BJ (cell line): ENCODE measurements around the gene SLC8A1. TPM values are rescaled to one million over a fixed set of nuclear protein-coding genes. Genes with fewer than 3 reads are reported as not detected.

ENCODE experiments used
- CTCF ChIA-PET: fragments of 350-600 bp; formaldehyde crosslinking; extraction: SDS; loops from one replicate; lab custom pipeline; 2021; ENCODE audit warnings: antibody characterized with exemption, inconsistent platforms; lab: Yijun Ruan, JAX
- POLR2A ChIA-PET: fragments of 300-600 bp; sonication (Branson Sonifier 250); formaldehyde crosslinking; extraction: SDS; loops from one replicate; lab custom pipeline; 2021; ENCODE audit warnings: antibody characterized with exemption; lab: Charles Lee
- DNase-seq: peaks from one replicate; pipeline ENCODE4 v3.0.0-alpha.2; 2011; ENCODE audit warnings: low read depth
- H3K27me3 ChIP-seq: 2 replicates; pipeline ENCODE4 v1.6.0; 2011; ENCODE audit warnings: low read length; ENCODE audit not compliant: control insufficient read depth, insufficient read depth
- H3K36me3 ChIP-seq: 2 replicates; pipeline ENCODE4 v1.5.1; 2011; ENCODE audit warnings: low read length; ENCODE audit not compliant: control insufficient read depth, insufficient read depth
- H3K4me3 ChIP-seq: 2 replicates; pipeline ENCODE4 v1.5.1; 2011; ENCODE audit warnings: low read depth, mild to moderate bottlenecking, control low read depth, low read length
- CTCF ChIP-seq: IDR thresholded peaks from 2 replicates; pipeline ENCODE4 v1.5.1; 2011; ENCODE audit warnings: low read depth, mild to moderate bottlenecking, control low read depth, inconsistent platforms, low read length, moderate library complexity; ENCODE audit not compliant: insufficient read depth
- polyA plus RNA-seq: library from polyadenylated mRNA; depleted of rRNA; stranded (reverse); fragments of >200 nt; gene quantifications from 2 replicates; pipeline ENCODE4 v1.2.3, GENCODE V29; 2011

The SLC8A1 gene
- polyA plus RNA-seq, 1 experiment, result 18.5 TPM

GRCh38 chr2:40435426-40436092 lies 16.3 kb downstream of the SLC8A1 start:
- no peak for TF ChIP-seq CTCF
- H3K27me3 ChIP-seq, result no peaks in the 10 kb centered on the region
- no peak for DNase-seq
- H3K4me3 ChIP-seq, result no peak overlapping the region
- no peaks in the 10 kb centered on the region for H3K36me3 ChIP-seq
- ChIA-PET POLR2A (interaction anchor here (1.0 kb wide), 1 partner anchor 15 kb away, joined by 3 read pairs; no protein-coding TSS in a partner anchor), CTCF (interaction anchor here (1.4 kb wide), 1 partner anchor 13 kb away, joined by 3 read pairs; no protein-coding TSS in a partner anchor)

- peak; percentile 93 for DNase-seq
- H3K36me3 ChIP-seq, result no peaks in the 10 kb centered on the region
- CTCF ChIA-PET, result interaction anchor here (0.9 to 1.4 kb wide), 2 partner anchors 14 to 31 kb away, joined by 3 to 5 read pairs; no protein-coding TSS in a partner anchor
- no peaks in the 10 kb centered on the region for H3K27me3 ChIP-seq
- no peak overlapping the region for H3K4me3 ChIP-seq
- POLR2A ChIA-PET, result interaction anchor here (0.7 to 1.0 kb wide), 2 partner anchors 16 to 87 kb away, joined by 3 read pairs; no protein-coding TSS in a partner anchor
- no peak for TF ChIP-seq CTCF
Observed at GRCh38 chr2:40434731-40435271, 17.1 kb downstream of the SLC8A1 start.

GRCh38 chr2:40433736-40434135 lies 18.2 kb downstream of the SLC8A1 start:
- CTCF ChIA-PET, result no interaction called here
- H3K4me3 ChIP-seq, result no peak overlapping the region
- DNase-seq, result no peak
- no peaks in the 10 kb centered on the region for H3K27me3 ChIP-seq
- 0 out of 2 replicates have a peak, but pooled peaks cover 2% of the 10 kb centered on the region for H3K36me3 ChIP-seq
- no peak for TF ChIP-seq CTCF
- POLR2A ChIA-PET, result no interaction called here

GRCh38 chr2:40432921-40433483 lies 18.9 kb downstream of the SLC8A1 start:
- POLR2A ChIA-PET, result no interaction called here
- Histone ChIP-seq H3K36me3 (0 out of 2 replicates have a peak, but pooled peaks cover 2% of the 10 kb centered on the region), H3K4me3 (no peak overlapping the region), H3K27me3 (no peaks in the 10 kb centered on the region)
- DNase-seq, result no peak
- CTCF ChIA-PET, result no interaction called here
- TF ChIP-seq CTCF, result no peak

- no peak overlapping the region for H3K4me3 ChIP-seq
- POLR2A ChIA-PET, result interaction anchor here (0.5 to 0.6 kb wide), 4 partner anchors 13 to 1679 kb away, joined by 3 to 8 read pairs (median 4); no protein-coding TSS in a partner anchor
- CTCF ChIA-PET, result interaction anchor here (0.8 to 1.5 kb wide), 4 partner anchors 17 to 151 kb away, joined by 3 to 4 read pairs (median 3); no protein-coding TSS in a partner anchor
- H3K36me3 ChIP-seq, result 0 out of 2 replicates have a peak, but pooled peaks cover 2% of the 10 kb centered on the region
- TF ChIP-seq CTCF, result no peak
- H3K27me3 ChIP-seq, result no peaks in the 10 kb centered on the region
- DNase-seq, result peak; percentile 63
Observed at GRCh38 chr2:40431600-40431955, 20.3 kb downstream of the SLC8A1 start.
